Measurements from ENCODE around the gene PTGS2.

Gene PTGS2

DNA sequence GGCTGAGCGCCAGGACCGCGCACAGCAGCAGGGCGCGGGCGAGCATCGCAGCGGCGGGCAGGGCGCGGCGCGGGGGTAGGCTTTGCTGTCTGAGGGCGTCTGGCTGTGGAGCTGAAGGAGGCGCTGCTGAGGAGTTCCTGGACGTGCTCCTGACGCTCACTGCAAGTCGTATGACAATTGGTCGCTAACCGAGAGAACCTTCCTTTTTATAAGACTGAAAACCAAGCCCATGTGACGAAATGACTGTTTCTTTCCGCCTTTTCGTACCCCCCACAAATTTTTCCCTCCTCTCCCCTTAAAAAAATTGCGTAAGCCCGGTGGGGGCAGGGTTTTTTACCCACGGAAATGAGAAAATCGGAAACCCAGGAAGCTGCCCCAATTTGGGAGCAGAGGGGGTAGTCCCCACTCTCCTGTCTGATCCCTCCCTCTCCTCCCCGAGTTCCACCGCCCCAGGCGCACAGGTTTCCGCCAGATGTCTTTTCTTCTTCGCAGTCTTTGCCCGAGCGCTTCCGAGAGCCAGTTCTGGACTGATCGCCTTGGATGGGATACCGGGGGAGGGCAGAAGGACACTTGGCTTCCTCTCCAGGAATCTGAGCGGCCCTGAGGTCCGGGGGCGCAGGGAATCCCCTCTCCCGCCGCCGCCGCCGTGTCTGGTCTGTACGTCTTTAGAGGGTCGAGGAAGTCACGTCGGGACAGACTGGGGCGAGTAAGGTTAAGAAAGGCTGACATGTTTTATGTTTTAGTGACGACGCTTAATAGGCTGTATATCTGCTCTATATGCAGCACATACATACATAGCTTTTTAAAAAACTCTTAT is at the start of gene PTGS2:
TSS of gene PTGS2 (minus strand) at position 179 of the 817 bp plus-strand sequence. CDS start at position 46, 133 bp downstream.
- DNase-seq (peak; percentile 59), ATAC-seq (peak; percentile 95)

DNA sequence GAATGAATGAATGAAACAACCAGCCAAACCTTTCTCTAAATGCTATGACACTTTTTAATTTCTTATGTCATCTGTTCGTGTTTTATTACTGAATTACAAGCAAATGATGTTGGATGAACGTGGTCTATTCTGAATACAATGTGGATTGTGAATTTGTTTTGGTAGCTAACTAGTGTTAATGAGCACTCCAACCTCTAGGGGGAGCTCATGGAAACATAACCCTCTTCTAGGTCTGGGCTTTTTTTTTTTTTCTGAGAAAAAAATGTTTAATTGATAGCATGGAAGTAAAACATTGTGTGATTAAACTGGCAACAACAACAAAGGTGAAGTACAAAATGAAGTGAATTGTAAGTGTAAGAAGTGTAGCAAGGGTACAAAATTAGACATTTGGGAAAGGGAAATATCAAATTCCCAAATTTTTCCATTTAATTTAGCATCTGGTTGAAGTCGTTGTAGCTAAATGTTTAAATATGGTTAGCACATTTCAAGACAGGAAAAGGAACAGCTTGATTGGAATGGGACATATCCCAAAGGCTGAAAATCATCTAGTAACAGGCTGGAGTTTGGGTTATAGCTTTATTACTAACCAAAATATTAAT is 42.6 kb upstream of the PTGS2 start:
- DNase-seq (peak; percentile 20), ATAC-seq (no peak)

DNA sequence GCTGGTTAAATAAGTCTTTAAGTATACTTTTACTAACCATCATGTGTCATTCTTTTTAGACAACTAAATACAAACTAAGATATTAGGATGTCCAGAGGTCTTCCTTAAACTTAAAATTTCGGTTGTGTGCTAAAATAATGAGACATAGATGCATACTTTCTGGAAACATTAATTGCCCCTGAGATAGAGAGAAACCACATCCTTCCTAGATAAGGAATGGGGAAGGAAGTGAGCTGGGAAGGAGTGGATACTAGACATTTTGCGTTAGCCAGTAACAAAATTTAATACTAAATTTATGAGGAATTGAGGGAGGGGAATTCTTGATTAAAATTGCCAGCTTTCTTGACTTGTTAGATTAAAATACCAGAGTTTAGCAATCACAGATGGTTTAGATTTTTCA is 37.1 kb upstream of the PTGS2 start:
- no peak for ATAC-seq
- DNase-seq, result no peak

DNA sequence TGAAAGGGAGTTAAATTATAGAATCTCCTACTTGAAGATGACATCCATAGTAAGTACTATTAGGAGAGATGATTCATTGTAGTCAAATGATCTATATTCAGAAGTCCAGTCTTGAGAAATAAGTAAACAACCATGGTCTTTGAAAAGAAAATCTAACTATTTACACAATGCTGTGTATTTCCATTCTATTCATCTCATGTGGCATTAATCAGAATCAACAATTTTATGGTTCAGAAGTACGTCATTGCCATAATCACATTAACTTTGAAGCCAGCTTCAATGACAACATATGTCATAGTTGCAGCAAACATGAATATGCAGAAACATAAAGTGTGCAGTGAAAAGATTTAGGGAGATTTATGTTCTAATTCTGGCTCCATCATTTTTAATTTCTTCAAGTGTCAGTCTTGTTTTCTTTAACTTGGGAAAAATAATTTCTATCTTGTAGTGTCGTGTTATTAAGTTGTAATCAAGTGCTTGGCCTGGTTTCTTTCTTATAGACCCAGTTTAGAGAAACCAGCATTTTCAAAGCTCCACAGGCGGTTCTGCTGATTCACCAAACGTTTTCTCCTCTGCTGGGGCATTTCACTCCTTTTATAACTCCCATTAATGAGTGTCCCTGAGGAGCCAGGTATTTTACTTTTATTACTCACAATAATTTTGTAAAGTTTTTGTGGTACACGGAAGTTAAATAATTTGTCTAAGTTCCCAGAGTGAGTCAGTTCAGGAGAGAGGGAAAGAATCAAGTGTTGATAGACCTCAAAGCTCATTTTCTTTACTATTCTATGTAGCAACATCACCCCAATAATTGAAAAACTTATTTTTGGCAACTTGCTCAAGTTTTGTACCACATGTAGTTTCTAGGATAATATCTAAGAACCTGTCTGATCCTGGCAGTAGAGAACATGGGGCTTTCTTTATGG is 35.9 kb upstream of the PTGS2 start:
- no peak for ATAC-seq
- no peak for DNase-seq

DNA sequence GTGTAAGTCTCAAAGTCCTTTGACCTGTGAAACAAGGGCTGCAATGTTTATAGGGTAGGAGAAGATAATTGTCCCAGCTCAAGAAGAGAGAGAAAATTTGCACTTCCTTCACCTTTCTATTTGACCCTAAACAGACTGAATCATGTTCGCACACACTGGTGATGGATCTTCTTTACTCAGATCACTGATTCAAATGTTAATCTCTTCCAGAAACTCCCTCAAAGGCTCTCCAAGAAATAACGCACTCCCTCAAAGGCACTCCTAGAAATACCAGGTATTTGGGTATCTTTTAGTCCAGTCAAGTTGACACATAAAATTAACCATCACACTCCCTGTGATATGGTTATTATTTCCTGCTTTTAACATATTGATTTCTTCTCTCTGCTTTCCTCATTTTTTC is 30.5 kb upstream of the PTGS2 start:
- no peak for ATAC-seq
- no peak for DNase-seq

DNA sequence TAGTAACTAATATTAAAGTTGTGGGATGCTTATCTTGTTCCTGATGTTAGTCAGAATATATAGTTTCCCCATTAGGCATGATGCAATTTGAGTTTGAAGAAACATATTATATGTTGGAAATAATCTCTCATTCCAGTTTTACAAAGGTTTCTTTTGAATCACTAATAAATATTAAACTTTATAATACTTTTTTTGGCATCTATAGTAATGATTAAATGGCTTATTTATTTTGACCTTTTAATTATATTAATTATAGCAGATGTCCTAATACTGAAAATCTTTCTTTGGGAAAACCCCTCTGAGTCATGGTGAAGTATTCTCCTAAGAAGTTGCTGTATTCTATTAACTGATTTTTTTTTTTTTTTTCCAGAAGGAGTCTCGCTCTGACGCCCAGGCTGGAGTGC is 28.5 kb upstream of the PTGS2 start:
- no peak for ATAC-seq
- DNase-seq, result no peak

DNA sequence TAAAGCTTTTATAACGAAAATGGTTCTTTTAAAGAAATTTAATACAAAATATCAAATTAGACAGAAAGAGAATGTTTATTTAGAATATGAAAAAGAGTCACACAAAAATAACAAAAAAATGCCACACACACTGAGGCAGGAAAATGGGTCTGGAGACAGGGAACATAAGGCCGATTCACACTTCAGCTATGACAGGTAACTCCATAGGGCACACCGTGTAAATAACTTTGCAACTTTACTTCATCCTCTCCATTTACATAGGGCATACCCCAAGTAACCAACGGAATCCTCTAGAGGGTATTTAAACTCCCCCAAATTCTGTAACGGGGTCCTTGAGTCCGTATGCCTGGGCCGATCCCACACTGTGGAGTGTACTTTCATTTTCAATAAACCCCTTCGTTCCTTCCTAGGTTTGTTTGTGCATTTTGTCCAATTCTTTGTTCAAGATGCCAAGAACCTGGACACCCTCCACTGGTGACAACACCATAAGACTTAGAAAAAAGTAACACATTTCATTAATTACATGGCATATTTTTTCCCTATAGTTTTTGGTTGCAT is 23.1 kb upstream of the PTGS2 start:
- DNase-seq, result no peak
- no peak for ATAC-seq

DNA sequence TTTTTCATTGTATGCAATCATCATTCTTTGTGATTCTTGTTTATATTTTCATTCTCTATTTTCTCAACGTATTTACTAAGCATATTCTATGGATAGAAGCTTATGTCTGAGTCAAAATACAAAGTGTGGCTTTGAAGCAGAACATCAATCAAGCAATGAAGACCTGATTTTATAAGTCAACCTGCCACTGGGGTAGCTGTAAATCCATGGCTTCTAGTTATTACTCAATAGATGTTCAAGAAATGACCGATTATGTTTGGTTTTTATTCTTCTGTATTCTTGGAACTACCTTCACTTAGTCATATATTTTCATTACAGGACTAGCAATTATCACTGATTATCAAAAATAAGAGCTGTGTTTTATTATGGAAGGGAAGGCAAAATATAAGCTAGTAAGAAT is 20.5 kb upstream of the PTGS2 start:
- DNase-seq (no peak), ATAC-seq (no peak)

DNA sequence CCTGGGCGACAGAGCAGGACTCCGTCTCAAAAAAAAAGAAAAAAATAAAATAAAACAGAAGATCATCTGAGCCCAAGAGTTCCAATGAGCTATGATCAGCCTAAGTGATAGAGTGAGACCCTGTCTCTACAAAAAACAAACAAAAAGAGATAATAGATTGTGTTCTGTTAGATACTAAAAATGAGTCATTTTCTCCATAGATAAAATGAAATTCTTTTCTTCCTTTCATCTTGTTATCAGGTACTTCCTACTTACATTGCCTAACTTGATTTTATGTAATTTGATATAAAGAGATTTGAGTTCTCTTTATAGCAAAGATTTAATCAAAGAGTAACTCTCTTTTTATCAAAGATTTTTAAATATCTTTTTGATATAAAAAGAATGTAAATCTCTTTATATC is 19.3 kb upstream of the PTGS2 start:
- DNase-seq (no peak), ATAC-seq (no peak)

DNA sequence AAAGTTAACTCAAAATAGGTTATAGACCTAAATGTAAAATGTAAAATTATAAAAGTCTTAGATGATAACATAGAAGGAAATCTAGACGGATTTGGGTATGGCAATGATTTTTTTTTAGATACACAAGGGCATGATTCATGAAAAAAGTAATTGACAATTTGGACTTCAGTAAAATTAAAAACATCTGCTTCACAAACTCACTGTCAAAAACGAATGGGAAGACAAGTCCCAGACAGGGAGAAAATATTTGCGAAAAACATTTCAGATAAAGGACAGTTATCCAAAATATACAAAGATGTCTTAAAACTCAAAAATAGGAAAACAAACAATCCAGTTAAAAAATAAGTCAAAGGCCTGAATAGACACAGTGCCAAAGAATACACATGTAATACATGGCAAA is 9.7 kb upstream of the PTGS2 start:
- ATAC-seq, result no peak
- no peak for DNase-seq

DNA sequence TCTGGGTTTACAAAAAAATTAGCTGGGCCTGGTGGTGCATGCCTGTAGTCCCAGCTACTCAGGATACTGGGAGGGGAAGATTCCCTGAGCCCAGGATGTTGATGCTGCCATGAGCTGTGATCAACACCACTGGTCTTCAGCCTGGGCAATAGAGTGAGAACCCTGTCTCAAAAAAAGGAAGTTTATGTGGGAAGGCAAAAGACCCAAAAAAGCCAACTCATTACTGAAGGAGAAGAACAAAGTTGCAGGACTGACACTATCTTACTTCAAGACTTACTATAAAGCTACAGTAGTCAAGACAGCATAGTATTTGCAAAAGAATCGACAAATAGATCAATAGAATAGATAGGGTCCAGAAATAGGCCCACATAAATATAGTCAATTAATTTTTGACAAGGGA is 9.2 kb upstream of the PTGS2 start:
- ATAC-seq, result no peak
- DNase-seq, result no peak

DNA sequence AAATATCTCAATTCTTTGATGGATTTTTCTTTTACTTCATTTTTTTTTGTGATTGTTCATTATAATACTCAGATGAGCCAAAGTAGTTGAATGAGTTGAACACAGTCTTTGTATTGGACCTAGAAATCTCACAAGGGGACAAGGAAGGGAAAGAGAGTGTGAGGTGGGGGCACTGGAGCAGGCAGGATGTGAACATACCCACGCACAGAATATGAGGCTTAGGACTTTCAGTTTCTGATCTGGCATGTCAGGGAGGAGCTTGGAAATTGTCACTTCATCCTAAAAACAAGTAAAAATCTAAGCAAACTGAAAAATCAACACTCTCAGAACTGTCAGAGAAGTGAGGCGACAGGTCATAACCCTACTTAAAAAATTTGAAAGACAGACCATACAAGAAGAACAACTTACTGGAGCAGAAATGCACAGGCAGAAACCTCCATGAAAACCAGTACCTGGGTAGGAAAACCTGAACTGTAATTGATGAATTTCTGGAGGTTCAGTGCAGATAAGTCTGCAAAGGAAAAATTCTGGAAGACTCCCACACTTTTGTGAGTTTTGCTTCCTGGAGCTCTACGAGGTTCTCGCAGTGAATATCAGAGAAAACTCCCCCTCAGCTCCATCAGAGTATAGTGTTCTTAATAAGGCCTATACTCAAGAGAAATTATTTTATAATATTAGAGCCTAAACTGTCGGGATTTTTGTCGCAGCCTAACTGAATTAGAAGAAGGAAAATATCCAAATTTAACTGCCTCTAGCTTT is 3.6 kb upstream of the PTGS2 start:
- no peak for ATAC-seq
- no peak for DNase-seq

DNA sequence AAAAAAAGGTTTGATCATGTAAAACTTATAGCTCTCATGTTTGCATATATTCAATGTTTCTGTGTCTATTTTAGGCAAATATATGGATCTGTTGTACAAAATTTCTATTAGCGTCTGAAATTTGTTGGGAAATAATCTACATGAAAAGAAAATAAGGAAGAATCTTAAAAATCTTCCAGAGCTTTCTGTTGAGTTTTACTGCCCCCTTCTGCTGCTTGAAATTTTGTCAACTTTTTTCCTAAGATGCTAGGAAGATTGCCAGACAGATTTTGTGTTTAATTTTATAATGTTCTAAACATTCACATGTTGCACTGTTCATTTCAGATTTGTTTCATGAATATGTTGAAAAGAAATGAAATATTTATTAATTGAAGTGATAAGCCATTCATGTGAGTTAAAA is 2.5 kb upstream of the PTGS2 start:
- ATAC-seq (no peak), DNase-seq (no peak)

DNA sequence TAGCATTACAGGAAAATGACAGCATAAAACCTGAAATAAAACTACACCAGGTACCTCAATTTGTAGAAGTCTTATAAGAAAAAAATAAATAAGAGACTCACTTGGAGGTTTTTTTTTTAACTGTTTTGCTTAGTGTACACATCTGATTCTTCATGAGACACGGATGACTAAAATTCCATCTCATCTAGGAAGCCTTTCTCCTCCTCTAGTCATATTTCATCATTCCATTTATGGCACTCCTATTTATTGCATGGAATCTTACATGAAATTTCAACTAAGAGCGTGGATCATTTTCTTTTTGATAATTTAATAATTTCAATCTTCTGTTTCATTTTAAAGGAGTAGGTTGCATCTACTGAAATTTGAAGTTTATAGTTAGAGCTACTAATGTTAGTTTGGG is 1.6 kb upstream of the PTGS2 start:
- no peak for ATAC-seq

DNA sequence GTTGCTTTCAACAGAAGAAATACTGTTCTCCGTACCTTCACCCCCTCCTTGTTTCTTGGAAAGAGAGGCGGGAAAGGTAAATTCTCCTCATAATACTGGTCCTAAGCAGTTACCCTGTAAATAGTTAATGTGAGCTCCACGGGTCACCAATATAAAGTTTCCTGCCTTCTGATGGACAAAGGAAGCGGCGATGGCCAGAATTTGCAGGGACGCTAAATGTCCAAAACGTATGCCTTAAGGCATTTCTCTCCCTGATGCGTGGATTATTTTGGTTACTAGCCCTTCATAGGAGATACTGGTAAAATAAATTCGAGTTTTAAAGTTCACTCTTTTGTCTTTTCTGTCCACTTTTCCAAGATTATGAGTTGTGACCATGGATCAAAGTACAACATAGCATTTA is 898 bp upstream of the PTGS2 start:
- ATAC-seq (no peak), DNase-seq (no peak)

More for the DNA sequence above, 1.6 kb upstream of the PTGS2 start:
- DNase-seq, result no peak

DNA sequence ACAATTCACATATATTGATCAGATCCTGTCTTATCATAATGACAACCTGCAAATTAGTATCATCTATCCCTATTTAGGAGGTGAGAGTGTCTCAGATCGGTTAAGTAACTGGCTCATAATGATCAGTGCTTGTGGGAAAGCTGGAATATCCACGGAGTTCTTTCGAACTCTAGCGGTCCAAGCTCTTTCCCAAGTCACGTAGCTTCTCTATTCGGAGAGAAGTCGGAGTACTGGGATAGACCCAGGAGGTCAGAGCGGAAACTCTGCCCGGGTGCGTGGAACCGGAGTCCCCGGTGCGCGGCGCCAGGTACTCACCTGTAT is 339 bp downstream of the PTGS2 start:
- DNase-seq (no peak), ATAC-seq (no peak)

DNA sequence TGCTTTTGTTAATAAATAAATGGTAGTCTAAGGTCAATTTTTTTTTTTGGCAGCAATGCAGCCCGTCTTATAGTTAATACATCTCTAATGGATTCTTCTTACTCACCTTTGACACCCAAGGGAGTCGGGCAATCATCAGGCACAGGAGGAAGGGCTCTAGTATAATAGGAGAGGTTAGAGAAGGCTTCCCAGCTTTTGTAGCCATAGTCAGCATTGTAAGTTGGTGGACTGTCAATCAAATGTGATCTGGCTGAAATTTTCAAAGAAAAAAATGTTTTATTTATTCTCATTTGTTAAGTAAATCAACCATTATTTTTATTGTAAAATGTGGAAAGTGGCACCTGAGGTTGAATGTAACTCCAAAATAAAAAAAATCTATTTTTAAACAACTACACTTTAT is 2.1 kb downstream of the PTGS2 start:
- ATAC-seq (no peak), DNase-seq (no peak)

DNA sequence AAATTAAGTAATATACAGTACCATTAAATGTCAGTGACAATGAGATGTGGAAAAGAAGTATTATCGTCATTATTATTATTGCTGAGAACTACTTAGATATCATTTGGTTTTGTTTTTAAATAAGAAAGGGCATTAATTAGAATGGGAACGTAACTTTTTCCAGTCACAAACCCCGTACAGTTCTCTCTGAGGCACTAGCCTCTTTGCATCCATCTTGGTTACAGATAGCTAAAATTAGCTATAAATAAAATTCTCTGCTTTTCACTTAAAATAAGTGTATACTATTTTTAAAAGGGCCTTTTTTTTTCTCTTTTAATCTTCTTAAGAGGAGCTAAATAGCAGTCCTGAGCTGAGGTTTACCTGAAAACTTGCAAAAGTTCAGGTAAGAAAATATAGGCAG is 7.6 kb downstream of the PTGS2 start:
- no peak for ATAC-seq
- no peak for DNase-seq

DNA sequence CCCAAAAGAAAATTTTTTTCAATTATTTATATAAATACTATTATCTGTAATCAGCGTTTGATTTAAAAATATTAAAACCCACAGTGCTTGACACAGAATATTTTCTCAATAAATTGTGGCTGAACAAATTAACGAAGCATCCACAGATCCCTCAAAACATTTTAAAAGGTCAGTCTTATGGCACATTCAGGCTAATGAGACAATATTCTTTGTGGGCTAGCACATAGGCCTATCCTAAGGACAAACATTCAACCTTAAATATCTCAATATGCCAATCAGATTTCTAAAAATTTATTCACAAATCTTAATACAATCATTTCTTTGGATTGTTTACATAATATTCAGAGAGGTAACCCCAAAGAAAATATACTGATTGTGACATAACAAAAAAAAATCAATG is 8.1 kb downstream of the PTGS2 start:
- no peak for ATAC-seq
- no peak for DNase-seq

DNA sequence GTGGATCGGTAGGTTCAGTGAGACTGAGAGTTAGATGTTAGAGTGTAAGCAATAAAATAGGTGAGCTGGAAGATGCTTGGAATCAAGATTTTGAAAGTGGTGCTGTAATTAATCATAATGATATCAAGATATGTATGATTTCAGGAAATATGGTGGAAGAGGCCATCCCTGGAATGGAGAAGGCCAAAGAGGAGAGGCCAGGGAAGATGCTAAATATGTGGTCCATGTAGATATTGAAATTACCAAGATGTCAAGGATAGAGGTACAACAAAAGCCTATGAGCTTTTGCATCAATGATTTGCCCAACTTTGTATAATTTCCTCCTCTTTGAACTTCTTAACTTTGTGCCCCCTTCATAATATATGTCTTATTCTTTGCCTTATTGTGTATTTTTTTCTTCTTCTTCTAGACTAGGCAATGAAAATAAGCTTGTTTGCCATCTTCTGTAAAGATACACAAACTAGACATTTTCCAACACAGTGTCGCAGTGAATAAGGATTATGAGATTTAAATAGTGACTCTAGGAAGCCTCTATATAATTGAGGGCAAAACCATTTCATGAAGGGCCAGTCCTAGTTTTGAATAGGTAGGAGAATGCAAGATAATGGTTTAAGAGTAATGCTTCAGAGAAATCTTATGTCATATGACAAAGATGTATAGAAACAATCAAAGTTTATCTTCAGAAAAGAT is 8.9 kb downstream of the PTGS2 start:
- ATAC-seq (no peak), DNase-seq (no peak)
